ENCODE measurements around the gene TMEM256. TPM values are rescaled to one million over a fixed set of nuclear protein-coding genes. Genes with fewer than 3 reads are reported as not detected.
A peak's percentile ranks its signal among the peaks of the same experiment; 100 is the strongest.

TMEM256 gene
- total RNA-seq, 4 donors from 2014 or later: 88.3 to 121 (median 103) TPM

- TF ChIP-seq, protein P1, sequence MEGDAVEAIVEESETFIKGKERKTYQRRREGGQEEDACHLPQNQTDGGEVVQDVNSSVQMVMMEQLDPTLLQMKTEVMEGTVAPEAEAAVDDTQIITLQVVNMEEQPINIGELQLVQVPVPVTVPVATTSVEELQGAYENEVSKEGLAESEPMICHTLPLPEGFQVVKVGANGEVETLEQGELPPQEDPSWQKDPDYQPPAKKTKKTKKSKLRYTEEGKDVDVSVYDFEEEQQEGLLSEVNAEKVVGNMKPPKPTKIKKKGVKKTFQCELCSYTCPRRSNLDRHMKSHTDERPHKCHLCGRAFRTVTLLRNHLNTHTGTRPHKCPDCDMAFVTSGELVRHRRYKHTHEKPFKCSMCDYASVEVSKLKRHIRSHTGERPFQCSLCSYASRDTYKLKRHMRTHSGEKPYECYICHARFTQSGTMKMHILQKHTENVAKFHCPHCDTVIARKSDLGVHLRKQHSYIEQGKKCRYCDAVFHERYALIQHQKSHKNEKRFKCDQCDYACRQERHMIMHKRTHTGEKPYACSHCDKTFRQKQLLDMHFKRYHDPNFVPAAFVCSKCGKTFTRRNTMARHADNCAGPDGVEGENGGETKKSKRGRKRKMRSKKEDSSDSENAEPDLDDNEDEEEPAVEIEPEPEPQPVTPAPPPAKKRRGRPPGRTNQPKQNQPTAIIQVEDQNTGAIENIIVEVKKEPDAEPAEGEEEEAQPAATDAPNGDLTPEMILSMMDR (IDR thresholded peaks at IDR 0.05): no peak
- no peak for TF ChIP-seq POLR2A (IDR thresholded peaks at IDR 0.05)
- Histone ChIP-seq H3K36me3 (peaks cover 0 to 42% (median 0%) of the 10 kb centered on the region in 3 donors), H3K9me3 (no peaks in the 10 kb centered on the region), H3K4me3 (peak overlapping the region; percentile 77 to 95 (median 88)), H3K27ac (peak overlapping the region; percentile 86 to 96 (median 91)), H3K27me3 (no peaks in the 10 kb centered on the region), H3K4me1 (peaks cover 0 to 27% (median 15%) of the 10 kb centered on the region in 4 donors)
- 4 to 6% methylated on average over 40 to 47 of the region's 48 CpGs for WGBS, 2 donors
- no peak for DNase-seq (ENCODE audit: low spot score in 2 of 2)
Observed at GRCh38 chr17:7393613-7394451, 10.1 kb downstream of the TMEM256 start.

GRCh38 chr17:7392696-7393612 is 10.9 kb downstream of the TMEM256 start:
- DNase-seq (ENCODE audit: low spot score in 2 of 2): no peak
- no peak for TF ChIP-seq EP300 (IDR thresholded peaks at IDR 0.05)
- no peak for TF ChIP-seq POLR2A (IDR thresholded peaks at IDR 0.05)
- TF ChIP-seq, protein P1 (IDR thresholded peaks at IDR 0.05): no peak
- WGBS, 2 donors: 68% methylated on average over 39 to 42 of the region's 42 CpGs

DNA sequence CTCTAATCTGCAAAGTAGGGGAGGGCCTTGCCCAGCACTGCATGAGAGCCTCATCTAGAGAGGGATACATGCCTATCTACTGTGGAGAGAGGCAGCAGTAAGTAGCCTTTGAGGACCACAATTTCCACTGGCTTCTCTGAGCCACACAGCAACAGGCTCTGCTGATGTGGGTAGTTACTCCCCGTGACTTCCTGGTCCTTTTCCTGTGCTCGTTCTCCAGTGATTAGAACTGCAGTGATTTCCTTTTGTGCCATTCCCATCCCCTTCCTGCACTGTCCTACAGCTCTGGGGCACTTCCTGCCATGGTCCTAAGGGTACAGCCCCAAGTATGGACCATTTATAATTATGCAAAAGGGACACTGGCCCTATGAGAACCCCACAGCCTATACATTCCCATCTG is 12.6 kb downstream of the TMEM256 start:
- Histone ChIP-seq H3K27me3 (no peaks in the 10 kb centered on the region), H3K4me3 (no peak overlapping the region), H3K9me3 (no peaks in the 10 kb centered on the region), H3K4me1 (peaks cover 0 to 27% (median 15%) of the 10 kb centered on the region in 4 donors), H3K27ac (peak overlapping the region in 1 of 4 donors; percentile 28), H3K36me3 (peaks cover 0 to 67% (median 0%) of the 10 kb centered on the region in 3 donors)
- TF ChIP-seq EP300 (IDR thresholded peaks at IDR 0.05): no peak
- no peak for TF ChIP-seq POLR2A (IDR thresholded peaks at IDR 0.05)
- TF ChIP-seq, protein P1 (IDR thresholded peaks at IDR 0.05): no peak
- WGBS, 2 donors: 47 to 78% methylated on average over 2 of the region's 2 CpGs
- DNase-seq (ENCODE audit: low spot score in 2 of 2): no peak

More at GRCh38 chr17:7392696-7393612, 10.9 kb downstream of the TMEM256 start:
- peaks cover 0 to 51% (median 0%) of the 10 kb centered on the region in 3 donors for H3K36me3 ChIP-seq
- no peaks in the 10 kb centered on the region for H3K9me3 ChIP-seq
- peak overlapping the region; percentile 77 to 95 (median 88) for H3K4me3 ChIP-seq
- peak overlapping the region in 3 of 4 donors; percentile 90 to 96 (median 92) for H3K27ac ChIP-seq
- peaks cover 0 to 27% (median 15%) of the 10 kb centered on the region in 4 donors for H3K4me1 ChIP-seq
- no peaks in the 10 kb centered on the region for H3K27me3 ChIP-seq

DNA sequence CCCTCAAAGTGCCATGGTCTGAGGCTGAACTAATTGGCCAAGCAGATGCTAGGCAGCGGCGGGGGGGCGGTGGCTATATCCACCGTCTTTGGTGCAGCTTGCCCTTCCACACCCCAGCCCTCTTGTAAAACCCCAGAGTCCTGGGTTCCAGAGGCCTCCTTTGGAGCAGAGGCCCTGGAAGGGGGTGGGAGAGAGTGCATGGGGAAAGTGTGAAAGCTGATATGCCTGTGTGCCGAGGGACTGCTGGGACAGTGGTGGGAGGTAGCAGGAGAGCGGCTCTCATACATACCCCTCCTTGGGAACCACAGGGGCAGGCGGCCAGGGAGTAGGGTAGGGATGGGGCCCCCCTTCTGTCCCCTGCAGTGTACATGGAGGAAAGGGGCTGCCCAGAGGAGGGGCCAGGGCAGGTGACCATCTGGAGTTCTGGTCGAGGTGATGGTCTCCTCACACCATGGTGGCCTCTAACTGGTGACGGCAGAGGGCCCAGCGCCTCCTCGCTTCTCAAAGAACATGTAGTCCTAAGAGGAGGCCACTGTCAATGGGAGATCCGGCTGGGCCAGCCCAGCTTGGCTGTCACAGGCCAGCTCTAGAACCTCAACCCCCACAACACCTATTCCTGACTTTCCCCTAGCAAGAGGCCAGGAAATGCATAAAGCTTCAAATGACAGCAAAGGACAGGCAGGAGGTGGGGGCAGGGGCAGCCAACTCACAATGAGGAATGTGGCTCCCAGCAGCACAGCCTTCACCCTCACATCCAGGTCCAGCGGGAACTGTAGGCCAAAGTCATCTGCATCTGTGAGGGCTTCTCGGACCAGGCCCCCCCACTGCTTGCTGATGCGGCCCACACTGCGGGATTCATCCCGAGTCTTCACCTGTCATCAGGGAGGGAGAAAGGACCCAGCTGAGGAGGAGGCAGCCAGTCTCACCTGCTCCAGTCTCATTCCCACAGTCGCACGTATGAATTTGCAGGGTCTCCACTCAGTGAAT is 13.7 kb downstream of the TMEM256 start:
- DNase-seq (ENCODE audit: low spot score in 2 of 2): no peak
- TF ChIP-seq POLR2A (IDR thresholded peaks at IDR 0.05) (no peak), EP300 (IDR thresholded peaks at IDR 0.05) (no peak)
- TF ChIP-seq, protein P1 (IDR thresholded peaks at IDR 0.05): no peak
- Histone ChIP-seq H3K4me3 (no peak overlapping the region), H3K9me3 (no peaks in the 10 kb centered on the region), H3K27me3 (no peaks in the 10 kb centered on the region), H3K4me1 (peaks cover 0 to 23% (median 13%) of the 10 kb centered on the region in 4 donors), H3K27ac (no peak overlapping the region), H3K36me3 (peaks cover 0 to 70% (median 0%) of the 10 kb centered on the region in 3 donors)
- 84 to 89% methylated on average over 19 of the region's 19 CpGs for WGBS, 2 donors

Measured in tibial nerve (tissue), 4 donors.